ENCODE results near the gene NRN1L.
"Not testable (repeated sequence)": the region's sequence is repeated elsewhere in the genome, so short reads cannot be mapped to it uniquely, and the experiment has no call there.

Gene NRN1L

DNA sequence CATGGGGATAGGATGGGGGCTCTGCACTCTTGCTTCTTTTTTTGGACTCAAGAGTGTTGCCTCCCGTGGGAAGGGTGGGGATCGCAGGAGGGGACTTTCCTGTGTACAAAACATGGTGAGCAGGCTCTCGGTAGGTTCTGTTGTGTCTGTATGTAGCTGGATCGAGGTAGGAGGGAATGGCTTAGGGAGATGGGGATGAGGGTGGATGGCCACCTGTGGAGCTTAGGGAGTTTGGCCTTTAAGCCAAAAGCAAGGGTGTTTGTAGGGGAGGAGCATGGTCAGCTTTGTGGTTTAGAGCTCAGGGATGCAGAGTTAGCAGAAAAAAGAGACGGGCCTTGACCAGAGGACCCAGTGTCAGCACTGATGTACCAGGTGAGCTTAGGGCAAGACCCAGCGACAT lies 22.8 kb upstream of the NRN1L start:
- no peak for DNase-seq

DNA sequence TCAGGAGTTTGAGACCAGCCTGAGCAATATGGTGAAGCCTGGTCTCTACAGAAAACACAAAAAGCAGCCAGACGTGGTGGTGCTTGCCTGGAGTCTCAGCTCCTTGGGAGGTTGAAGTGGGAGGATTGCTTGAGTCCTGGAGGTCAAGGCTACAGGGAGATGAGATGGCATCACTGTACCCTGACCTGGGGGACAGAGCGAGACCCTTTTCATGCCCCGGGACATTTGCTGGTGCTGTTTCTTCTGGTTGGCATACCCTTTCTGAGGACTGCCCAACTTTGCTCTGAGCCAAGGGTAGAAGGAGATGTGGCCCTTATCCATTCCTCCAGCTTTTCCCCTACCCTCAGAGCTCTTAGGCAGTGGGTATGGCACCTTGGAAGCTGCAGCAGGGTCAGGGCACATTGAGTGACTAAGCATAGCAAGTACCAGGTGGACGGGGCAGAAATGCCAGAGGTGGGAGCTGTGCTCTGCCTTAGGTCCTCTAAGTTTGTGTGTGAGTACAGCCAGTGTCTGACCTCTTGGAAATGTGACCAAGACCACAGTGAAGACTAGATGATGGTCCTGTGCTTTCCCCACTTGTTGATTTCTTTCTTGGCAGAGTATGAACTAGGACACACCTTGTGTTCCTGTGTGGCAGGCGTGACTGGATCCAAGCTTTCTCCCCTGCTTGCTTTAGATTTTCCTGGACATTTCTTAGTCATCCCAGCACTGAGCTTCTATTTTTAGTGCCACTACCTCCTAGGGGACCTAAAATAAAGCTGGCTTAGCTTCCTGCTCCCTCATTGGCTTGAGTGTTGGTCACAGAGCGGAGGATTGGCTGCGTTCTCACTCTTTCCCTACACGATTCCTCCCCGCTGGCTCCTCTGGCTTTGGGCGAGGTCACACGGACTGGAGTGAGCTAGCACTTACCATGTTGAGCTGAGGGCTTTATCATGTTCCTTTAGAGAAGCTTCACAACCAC lies 21.8 kb upstream of the NRN1L start:
- DNase-seq: no peak

DNA sequence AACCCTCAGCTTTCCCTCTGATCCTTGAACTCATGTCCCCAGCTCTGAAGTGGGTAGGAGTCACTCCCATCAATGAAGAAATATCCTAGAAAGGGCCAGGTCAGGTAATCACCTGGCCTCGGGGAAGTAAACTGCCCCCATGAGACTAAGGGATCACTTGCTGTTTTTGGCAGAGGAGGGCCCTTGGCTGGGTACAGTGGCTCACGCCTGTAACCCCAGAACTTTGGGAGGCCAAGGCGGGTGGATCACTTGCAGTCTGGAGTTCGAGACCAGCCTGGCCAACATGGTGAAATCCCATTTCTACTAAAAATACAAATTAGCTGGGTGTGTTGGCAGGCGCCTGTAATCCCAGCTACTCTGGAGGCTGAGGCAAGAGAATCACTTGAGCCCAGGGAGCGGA lies 20.6 kb upstream of the NRN1L start:
- not testable (repeated sequence) for DNase-seq

DNA sequence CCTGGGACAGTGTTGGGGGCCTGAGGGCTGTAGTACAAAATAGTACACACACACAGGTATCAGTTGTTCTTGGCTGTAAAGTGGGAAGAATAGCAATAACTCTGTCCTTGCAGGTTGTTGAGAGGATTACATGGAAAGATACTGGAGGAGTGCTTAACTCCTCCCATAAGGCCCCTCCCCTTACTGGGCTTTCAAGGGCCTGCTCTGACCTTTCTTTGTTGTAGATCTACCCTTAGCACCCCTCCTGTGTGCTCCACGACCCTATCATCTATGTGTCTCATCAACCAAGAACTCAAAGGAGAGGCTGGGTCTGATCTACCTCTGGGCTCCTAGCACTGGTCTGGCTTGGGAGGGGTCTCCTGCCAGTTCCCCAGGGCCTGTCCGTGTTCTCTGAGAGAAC lies 20.1 kb upstream of the NRN1L start:
- no peak for DNase-seq

DNA sequence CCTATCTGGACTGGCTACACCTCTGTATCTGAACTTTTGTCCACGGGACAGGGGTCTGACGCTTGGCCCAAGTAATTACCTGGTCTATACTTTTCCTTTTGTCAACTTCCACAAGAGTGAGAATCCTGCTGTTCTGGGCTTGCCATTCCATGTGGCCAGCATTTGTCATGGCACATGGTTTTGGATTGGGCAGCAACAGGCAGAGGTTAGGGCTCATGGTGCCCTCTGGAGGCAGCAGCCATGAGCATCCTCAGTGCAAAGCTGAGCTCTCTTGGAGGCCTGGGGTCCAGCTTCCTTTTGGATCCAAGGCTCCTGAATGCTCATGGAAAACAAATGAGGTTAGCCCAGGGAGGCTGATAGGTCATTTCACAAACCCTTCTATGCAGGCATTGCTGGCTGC lies 19.4 kb upstream of the NRN1L start:
- DNase-seq: no peak

DNA sequence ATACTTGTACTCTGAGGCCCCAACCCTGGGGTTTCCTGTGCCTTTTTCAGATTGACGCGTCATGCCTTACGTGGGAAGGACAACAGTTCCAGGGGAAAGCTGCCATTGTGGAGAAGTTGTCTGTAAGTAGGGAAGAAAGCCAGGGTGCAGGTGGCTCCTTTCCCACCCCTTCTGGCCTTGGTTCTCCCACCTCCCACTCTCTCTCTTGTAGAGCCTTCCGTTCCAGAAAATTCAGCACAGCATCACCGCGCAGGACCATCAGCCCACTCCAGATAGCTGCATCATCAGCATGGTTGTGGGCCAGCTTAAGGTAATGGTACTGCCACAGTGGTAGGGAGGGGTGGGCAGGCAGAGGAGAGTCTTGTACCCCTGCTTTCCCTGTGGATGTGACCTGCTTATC lies 16.4 kb upstream of the NRN1L start:
- no peak for DNase-seq

DNA sequence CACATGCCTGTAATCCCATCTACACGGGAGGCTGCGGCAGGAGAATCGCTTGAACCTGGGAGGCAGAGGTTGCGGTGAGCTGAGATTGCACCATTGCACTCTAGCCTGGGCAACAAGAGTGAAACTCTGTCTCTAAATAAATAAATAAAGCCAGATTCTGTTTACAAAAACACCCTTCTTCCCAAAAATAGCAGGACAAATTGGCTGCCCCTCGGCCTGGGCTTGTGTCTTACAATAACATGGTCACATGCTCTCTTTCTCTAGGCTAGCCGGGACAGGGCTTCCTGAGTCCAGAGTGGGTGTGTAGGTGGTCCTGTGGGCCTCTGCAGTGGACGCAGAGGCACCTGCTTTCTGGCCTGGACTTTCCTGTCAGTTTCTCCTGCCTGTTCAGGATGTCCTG lies 15.0 kb upstream of the NRN1L start:
- DNase-seq: no peak

DNA sequence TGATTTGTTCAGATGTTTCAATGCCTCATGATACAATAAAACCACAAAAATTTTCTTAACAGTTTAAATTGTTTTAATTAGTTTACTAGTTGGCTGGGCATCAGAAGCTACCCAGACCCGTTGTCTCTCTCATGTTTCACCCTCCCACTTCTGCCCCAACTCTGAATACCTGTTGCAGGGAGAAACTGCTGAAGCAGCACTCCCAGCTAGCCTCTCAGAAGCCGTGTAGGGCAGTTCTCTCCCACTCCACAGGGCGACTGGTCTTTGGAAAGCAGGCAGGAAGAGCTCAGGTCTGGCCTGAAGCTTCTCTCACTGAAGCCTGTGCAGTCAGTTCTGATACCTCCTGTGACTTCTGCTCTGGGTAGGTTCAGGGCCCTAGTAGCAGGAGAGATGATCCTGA lies 13.4 kb upstream of the NRN1L start:
- no peak for DNase-seq

DNA sequence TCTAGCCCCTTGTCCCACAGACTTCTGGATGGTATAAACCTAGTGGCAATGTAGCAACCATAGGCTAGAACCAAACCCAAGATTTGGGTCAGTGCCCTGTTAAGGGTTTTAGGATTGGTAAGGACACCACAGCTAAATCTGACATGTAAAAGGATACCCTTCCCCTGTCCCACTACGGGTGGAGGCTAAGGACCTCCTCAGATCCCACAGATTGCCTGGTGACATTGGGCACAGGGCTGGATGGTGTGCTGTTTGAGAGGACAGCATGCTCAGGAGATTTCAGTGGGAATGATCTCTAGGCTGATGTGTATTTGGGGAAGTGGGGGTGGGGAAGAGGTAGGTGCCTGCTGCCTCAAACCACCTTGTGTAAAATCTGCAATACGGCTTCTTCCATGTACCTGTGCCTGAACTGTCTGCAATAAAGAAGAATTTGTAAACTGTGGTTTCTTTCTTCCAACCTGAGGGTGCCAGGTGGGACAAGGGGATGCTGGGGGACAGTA lies 12.5 kb upstream of the NRN1L start:
- no peak for DNase-seq

DNA sequence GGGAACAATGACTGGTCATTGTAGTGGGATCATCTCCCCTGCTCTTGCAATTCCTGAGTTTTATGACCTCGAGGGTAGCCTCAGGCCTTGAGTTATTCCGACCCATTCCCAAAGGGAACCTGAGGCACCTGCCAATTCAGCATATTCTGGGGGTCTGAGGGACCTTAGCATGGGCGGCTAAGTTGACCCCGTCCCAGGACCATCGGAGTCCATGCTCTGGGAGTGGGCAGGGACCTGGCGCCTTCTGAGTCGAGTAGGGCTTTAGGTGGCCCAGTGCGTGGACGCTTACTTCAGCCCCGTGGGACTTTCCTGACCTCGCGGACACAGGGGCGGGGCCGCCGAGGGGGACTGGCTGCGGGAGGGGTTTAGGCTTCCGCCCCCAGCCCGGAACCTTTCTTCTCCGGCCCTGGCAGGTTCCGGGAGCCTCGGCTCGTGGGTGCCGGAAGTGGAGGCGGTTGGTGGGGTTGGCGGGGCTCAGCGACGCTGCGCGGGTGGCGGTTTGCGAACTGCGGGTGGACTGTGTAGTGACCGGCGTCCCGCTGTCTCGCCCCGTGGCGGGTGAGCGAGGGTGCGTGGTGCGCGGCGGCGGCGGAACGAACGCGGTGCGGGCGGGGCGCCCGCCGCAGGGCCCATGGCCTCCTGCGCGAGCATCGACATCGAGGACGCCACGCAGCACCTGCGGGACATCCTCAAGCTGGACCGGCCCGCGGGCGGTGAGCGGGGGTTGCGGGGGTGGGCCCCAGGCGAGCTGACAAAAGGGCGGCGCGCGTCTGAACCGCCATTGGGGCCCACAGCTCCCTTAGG lies 11.9 kb upstream of the NRN1L start, which contains the start of gene EDC4:
Gene EDC4 (plus strand): TSS at position 422 of the 804 bp plus-strand sequence. CDS start 210 bp downstream, at position 632.
- DNase-seq: peak; percentile 88

DNA sequence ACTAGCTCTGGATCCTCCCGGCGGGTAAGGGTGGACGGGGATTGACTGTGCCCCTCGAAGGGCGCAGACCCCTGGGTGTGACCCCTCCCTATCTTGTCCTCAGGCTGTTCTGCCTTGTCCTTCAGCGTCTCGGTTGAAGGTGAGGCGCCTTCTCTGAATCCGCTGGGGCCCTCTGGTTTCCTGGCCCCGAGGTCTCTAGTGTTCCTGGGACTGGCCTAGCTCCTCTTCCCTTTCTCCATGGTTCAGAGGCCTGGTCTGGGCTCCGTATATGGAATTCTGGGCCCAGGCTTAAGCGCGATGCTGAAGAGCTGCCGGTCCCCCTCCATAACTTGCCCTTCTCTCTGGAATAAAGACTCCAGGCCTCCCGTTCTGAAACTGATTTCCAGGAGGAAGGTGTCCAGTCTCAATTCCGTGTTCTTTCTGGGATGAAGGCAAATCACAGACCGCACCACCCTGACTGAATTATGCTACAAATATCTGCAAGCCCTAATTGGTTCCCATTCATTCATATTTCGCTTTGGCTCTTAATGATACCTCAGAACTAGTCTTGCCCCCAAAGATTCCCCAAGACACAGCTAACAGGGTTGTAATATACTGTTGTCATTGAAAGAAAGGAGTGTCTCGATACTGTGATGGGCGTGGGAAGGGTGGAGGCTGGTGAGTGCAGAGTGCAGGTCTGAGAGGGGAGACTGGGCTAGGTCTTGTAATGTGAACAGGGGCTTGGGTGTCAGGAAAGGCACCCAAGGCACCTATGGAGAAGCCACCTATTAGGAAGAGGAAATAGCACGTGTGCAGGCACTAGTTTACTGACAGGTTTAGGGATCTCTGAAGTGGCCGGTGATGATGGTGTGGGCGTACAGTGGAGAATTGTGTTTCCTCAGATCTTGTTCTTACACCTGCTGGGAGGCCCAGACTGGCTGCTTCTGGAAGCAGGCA lies 11.0 kb upstream of the NRN1L start:
- DNase-seq: no peak

DNA sequence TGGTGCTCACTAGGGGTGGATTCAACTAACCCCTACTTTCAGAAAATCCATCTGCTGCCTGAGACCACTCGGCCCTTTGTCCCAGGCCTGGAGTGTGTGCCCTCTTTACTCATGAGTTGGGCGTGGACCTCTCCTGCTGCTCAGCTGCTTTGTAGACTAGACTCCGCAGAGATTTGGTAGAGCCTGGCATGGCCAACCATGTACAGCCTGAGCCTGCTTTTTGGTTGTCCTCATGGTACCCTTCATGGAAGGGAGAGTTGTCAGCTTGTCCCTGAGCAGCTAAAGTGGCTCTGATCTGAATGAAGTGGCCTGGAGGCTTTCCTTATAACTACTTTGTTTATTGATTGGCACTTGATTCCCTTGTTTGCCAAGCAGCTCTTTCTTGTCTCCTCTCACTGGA lies 10.3 kb upstream of the NRN1L start:
- DNase-seq: no peak

DNA sequence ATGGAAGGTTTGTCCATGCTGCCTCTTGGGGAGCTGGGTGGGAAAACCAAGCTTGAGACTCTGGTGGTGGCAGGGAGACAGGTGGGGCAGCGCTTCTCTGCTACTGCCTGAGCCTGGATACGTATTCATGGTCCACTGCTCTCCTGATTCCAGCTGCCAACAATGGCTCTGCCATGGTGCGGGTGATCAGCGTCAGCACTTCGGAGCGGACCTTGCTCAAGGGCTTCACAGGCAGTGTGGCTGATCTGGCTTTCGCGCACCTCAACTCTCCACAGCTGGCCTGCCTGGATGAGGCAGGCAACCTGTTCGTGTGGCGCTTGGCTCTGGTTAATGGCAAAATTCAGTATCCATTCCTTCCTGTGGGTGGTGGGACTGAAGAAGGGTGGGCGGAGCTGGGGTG lies 7.6 kb upstream of the NRN1L start:
- DNase-seq: no peak

DNA sequence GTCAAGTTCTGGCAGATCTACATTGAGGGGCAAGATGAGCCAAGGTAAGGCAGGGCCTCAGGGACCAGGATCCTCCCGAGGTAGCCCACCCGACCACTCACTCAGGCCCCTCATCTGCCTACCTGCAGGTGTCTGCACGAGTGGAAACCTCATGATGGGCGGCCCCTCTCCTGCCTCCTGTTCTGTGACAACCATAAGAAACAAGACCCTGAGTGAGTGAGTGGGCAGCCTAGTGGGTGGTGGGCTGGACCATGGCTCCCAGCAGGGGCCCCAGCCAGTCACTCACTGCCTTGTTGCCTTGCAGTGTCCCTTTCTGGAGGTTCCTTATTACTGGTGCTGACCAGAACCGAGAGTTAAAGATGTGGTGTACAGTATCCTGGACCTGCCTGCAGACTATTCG lies 6.5 kb upstream of the NRN1L start:
- DNase-seq: no peak

DNA sequence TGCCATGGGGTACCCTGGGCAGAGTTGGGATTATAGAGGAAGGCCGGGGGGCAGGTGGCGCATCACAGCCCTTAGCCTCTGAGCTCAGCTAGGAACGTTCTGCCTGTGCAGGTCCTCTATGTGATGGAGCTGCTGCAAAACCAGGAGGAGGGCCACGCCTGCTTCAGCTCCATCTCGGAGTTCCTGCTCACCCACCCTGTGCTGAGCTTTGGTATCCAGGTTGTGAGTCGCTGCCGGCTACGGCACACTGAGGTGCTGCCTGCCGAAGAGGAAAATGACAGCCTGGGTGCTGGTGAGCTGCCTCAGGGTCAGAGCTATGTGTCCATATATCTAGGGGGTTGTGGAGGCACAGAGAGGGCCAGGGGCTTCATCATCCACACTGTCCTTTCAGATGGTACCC lies 5.8 kb upstream of the NRN1L start:
- no peak for DNase-seq

DNA sequence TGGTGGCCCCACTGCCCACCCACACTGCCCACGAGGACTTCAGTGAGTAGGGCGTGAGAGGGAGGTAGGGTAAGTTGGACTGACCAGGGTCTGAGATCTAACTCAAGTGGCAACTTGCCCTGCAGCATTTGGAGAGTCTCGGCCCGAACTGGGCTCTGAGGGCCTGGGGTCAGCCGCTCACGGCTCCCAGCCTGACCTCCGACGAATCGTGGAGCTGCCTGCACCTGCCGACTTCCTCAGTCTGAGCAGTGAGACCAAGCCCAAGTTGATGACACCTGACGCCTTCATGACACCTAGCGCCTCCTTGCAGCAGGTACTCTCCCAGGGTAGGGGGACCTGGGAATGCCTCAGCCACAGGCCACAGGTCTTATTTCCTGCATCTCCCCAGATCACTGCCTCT lies 5.2 kb upstream of the NRN1L start:
- DNase-seq: no peak

DNA sequence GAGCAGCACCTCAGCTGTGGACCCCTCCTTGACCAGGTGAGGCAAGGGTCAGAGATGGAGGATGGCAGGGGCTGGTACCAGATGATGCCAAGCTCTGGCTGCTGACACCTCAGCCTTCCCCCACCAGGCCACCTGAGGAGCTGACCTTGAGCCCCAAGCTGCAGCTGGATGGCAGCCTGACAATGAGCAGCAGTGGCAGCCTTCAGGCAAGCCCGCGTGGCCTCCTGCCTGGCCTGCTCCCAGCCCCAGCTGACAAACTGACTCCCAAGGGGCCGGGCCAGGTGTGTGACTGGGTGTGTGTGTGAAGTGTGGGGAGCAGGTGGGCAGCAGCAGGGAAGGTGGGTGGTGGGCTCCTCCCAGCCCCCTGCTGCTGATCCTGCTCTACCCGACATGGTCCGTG lies 4.7 kb upstream of the NRN1L start:
- no peak for DNase-seq

DNA sequence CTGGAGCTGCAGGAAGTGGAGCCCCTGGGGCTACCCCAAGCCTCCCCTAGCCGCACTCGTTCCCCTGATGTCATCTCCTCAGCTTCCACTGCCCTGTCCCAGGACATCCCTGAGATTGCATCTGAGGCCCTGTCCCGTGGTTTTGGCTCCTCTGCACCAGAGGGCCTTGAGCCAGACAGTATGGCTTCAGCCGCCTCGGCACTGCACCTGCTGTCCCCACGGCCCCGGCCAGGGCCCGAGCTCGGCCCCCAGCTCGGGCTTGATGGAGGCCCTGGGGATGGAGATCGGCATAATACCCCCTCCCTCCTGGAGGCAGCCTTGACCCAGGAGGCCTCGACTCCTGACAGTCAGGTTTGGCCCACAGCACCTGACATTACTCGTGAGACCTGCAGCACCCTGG lies 4.1 kb upstream of the NRN1L start:
- DNase-seq: no peak

DNA sequence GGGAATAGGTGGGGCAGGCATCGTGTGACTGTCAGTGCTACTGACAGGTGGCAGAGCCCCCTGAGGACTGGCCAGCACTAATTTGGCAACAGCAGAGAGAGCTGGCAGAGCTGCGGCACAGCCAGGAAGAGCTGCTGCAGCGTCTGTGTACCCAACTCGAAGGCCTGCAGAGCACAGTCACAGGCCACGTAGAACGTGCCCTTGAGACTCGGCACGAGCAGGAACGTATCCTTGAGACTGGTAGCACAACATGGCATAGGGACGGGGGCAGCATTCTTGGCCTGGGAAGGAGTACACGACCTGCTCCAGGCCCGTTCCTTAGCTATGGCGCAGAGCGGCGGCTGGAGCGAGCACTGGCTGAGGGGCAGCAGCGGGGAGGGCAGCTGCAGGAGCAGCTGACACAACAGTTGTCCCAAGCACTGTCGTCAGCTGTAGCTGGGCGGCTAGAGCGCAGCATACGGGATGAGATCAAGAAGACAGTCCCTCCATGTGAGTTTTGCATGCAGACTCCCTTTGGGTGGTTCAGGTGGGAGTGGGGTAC lies 3.0 kb upstream of the NRN1L start:
- DNase-seq: no peak

DNA sequence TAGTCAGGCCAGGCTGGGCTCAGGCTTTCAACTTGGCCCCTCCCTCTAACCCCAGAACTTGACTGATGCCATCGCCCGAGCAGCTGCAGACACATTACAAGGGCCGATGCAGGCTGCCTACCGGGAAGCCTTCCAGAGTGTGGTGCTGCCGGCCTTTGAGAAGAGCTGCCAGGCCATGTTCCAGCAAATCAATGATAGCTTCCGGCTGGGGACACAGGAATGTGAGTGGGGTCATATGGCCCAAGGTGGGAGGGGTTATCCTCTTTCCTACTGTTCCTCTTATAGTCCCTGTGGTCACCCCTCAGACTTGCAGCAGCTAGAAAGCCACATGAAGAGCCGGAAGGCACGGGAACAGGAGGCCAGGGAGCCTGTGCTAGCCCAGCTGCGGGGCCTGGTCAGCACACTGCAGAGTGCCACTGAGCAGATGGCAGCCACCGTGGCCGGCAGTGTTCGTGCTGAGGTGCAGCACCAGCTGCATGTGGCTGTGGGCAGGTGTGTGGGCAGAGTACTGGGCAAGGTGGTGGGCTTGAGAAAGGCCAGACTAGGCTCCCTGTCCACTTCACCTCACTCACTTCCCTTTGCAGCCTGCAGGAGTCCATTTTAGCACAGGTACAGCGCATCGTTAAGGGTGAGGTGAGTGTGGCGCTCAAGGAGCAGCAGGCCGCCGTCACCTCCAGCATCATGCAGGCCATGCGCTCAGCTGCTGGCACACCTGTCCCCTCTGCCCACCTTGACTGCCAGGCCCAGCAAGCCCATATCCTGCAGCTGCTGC lies 2.1 kb upstream of the NRN1L start:
- no peak for DNase-seq

DNA sequence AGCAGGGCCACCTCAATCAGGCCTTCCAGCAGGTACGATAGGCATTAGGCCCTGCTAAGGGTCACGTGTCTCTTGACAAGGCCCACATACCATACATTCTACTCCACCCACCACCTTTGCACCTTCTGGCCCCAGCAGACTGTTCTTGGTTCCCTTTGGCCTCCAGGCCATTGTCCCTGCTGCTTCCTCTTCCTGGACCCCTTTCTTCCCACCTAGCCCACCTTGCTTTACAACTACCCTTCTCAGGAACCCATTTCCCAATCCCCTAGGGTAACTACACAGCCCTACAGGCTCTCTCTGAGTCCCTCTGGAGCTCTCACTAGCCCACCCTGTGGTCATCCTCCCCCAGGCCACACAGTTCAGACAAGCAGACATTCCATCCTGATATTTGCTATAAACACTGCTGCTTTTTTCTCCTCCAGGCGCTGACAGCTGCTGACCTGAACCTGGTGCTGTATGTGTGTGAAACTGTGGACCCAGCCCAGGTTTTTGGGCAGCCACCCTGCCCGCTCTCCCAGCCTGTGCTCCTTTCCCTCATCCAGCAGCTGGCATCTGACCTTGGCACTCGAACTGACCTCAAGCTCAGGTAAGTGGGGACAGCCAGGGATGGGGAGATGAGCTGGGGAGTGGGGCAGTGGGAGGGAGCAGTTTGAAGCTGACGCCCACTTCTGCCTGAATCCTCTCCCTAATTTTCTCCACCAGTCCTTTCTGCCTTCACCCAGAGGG lies 1.4 kb upstream of the NRN1L start:
- no peak for DNase-seq
